Mucosa of gallbladder (tissue), 1 donor: Measurements from ENCODE around the gene AUTS2. TPM values are rescaled to one million over a fixed set of nuclear protein-coding genes. Genes with fewer than 3 reads are reported as not detected.
A peak's percentile ranks its signal among the peaks of the same experiment; 100 is the strongest.

ENCODE experiments used
- DNase-seq: peaks from one replicate; pipeline ENCODE4 v3.0.0-alpha.2; 2020; ENCODE audit warnings: low spot score
- total RNA-seq: library from RNA; stranded (reverse); gene quantifications from one replicate; pipeline ENCODE4 v1.2.1, GENCODE V29; 2021
- donor health status: DM: no; HTN: no; CAD: no.

AUTS2 gene
- total RNA-seq, 1 donor from 2014 or later = 50.1 TPM

GRCh38 chr7:70681469-70682350, 1083.4 kb downstream of the AUTS2 start:
- no peak for DNase-seq

GRCh38 chr7:70684173-70684572, 1085.9 kb downstream of the AUTS2 start:
- no peak for DNase-seq

- peak; percentile 42 for DNase-seq
These were observed 1095.0 kb downstream of the AUTS2 start for GRCh38 chr7:70693321-70693685.

- DNase-seq = peak; percentile 78
These were observed 1095.6 kb downstream of the AUTS2 start for GRCh38 chr7:70693686-70694433.

GRCh38 chr7:70694434-70694970, 1096.2 kb downstream of the AUTS2 start:
- peak; percentile 25 for DNase-seq

GRCh38 chr7:70694971-70695794, 1096.9 kb downstream of the AUTS2 start:
- no peak for DNase-seq

- DNase-seq = no peak
These were observed 1097.5 kb downstream of the AUTS2 start for GRCh38 chr7:70695795-70696083.

- DNase-seq = no peak
These were observed 1098.0 kb downstream of the AUTS2 start for GRCh38 chr7:70696201-70696754.

GRCh38 chr7:70698219-70698832, 1100.1 kb downstream of the AUTS2 start:
- peak; percentile 48 for DNase-seq

- no peak for DNase-seq
These were observed 1101.0 kb downstream of the AUTS2 start for GRCh38 chr7:70699271-70699670.

GRCh38 chr7:70700055-70700940, 1102.0 kb downstream of the AUTS2 start:
- DNase-seq = no peak

- no peak for DNase-seq
These were observed 1102.7 kb downstream of the AUTS2 start for GRCh38 chr7:70700941-70701425.

GRCh38 chr7:70701477-70701876, 1103.2 kb downstream of the AUTS2 start:
- no peak for DNase-seq

GRCh38 chr7:70701991-70702390, 1103.7 kb downstream of the AUTS2 start:
- no peak for DNase-seq

- DNase-seq = no peak
These were observed 1105.5 kb downstream of the AUTS2 start for GRCh38 chr7:70703785-70704184.

GRCh38 chr7:70704831-70705346, 1106.6 kb downstream of the AUTS2 start:
- no peak for DNase-seq

GRCh38 chr7:70706204-70706603, 1107.9 kb downstream of the AUTS2 start:
- no peak for DNase-seq

- no peak for DNase-seq
These were observed 1108.4 kb downstream of the AUTS2 start for GRCh38 chr7:70706698-70707097.

GRCh38 chr7:70707823-70708243, 1109.6 kb downstream of the AUTS2 start:
- DNase-seq = no peak

GRCh38 chr7:70710011-70710480, 1111.8 kb downstream of the AUTS2 start:
- DNase-seq = no peak
